Pancreas (tissue), 10 donors: ENCODE results near the gene CNR2. TPM values are rescaled to one million over a fixed set of nuclear protein-coding genes. Genes with fewer than 3 reads are reported as not detected.
"Not testable (repeated sequence)": the region's sequence is repeated elsewhere in the genome, so short reads cannot be mapped to it uniquely, and the experiment has no call there.

Experiments
- ATAC-seq, 4 donors: fragments of 200-7000 bp; cut with Tn5 transposase; one replicate each; pipeline versions ENCODE4 v1.8.0 to v1.9.1; 2020; ENCODE audit warnings: mild to moderate bottlenecking in 4 of 4, moderate library complexity in 4 of 4
- DNase-seq, 6 donors: peaks; one replicate each; pipeline ENCODE4 v3.0.0-alpha.2; 2020
- FAIRE-seq: peaks from 2 replicates; lab custom pipeline; 2012; peaks lifted over from hg19 to GRCh38; lab: Jason Lieb, UNC
- H3K27ac ChIP-seq, 4 donors: fragments of 200-600 bp; sonication (generic); 1 replicate in 3 of 4; 2 replicates in 1 of 4; pipeline versions ENCODE4 v1.5.0 to v1.8.0; 2020
- H3K27me3 ChIP-seq, 4 donors: fragments of 200-600 bp; one replicate each; pipeline ENCODE4 v1.8.0; 2021
- H3K36me3 ChIP-seq, 3 donors: fragments of 200-600 bp; sonication (generic) in 1 of 3; one replicate each; pipeline versions ENCODE4 v1.5.0 to v1.8.0; 2020 to 2021
- H3K4me1 ChIP-seq, 3 donors: fragments of 200-600 bp; one replicate each; pipeline ENCODE4 v1.8.0; 2021
- H3K4me3 ChIP-seq, 4 donors: fragments of 200-600 bp; sonication (generic) in 2 of 4; one replicate each; pipeline versions ENCODE4 v1.5.0 to v1.8.0; 2020 to 2021
- H3K9me3 ChIP-seq, 4 donors: fragments of 200-600 bp; one replicate each; pipeline ENCODE4 v1.8.0; 2021
- CTCF ChIP-seq, 4 donors: fragments of 200-600 bp; sonication (generic) in 3 of 4; IDR thresholded peaks; one replicate each; pipeline versions ENCODE4 v1.5.0 to v1.8.0; 2021; ENCODE audit warnings: antibody characterized with exemption in 4 of 4
- WGBS, 2 donors: extraction: QIAGEN DNeasy Blood & Tissue Kit; methylation state at CpG; one replicate each; pipeline ENCODE4 v1.1.7; 2013; 5-methylcytosine and 5-hydroxymethylcytosine counted together
- intact Hi-C, 3 donors: fragments of 100-400 bp; cut with DNase I; formaldehyde crosslinking; loops; one replicate each; pipeline versions ENCODE4 v1.11.1 to v1.14.2; 2022
- polyA plus RNA-seq, 2 donors: library from polyadenylated mRNA; stranded (reverse); fragments of 200-250 nt; gene quantifications; one replicate each; pipeline ENCODE4 v1.2.3, GENCODE V29; 2013
- total RNA-seq, 6 donors: library from RNA; stranded (reverse); fragmentation: NEBNext Ultra II Directional in 4 of 6; extraction: Animal tissue kit (Norgen Biotek cat#: 25700) in 4 of 6; gene quantifications; one replicate each; pipeline versions ENCODE4 v1.2.1 to v1.2.4, GENCODE V29; 2021 to 2023
- donor health status: healthy with polysubstance abuse.
- donor health status: DM: no; HTN: no; CAD: no; lungs with moderate emphysema.
- donor health status: DM: no; HTN: no; CAD: no.
- donor health status: control.
- donor health status: control.
- donor health status: Bipolar disorder and iron deficiency.
- donor health status: DM: yes; HTN: yes; CAD: no.
- donor health status: DM: no; HTN: no; CAD: no.
- donor health status: DM: no; HTN: no; CAD: no.
- donor health status: DM: yes; HTN: yes; CAD: no.

Gene CNR2
- total RNA-seq, result not detected
- not detected for polyA plus RNA-seq

GRCh38 chr1:23913212-23913880 is at the start of gene CNR2:
CNR2 (minus strand) TSS chr1:23913362; CDS start chr1:23875617, 37,745 bp downstream.
- H3K4me1 ChIP-seq, result no peaks in the 10 kb centered on the region
- no peak for TF ChIP-seq CTCF (IDR thresholded peaks at IDR 0.05)
- intact Hi-C loops, result loop anchor here in 1 of 3 donors (10.0 kb wide), 1 partner anchor 139 kb away; the partner anchor contains the start of gene PITHD1
- no peak for FAIRE-seq
- H3K27me3 ChIP-seq, result no peaks in the 10 kb centered on the region
- 58 to 70% methylated on average over 7 of the region's 7 CpGs for WGBS, 2 donors
- H3K4me3 ChIP-seq, result no peak within 1 kb of the TSS
- ATAC-seq, result no peak
- DNase-seq, result no peak
- H3K9me3 ChIP-seq, result no peaks in the 10 kb centered on the region
- H3K36me3 ChIP-seq, result no peaks in the 10 kb centered on the region
- H3K27ac ChIP-seq, result no peak within 1 kb of the TSS

- no peaks in the 10 kb centered on the region for H3K36me3 ChIP-seq
- H3K4me3 ChIP-seq, result peak overlapping the region; percentile 53 to 70 (median 62)
- H3K9me3 ChIP-seq, result no peaks in the 10 kb centered on the region
- ATAC-seq, result no peak
- H3K27ac ChIP-seq, result peak overlapping the region; percentile 94 to 99 (median 98)
- no peak for FAIRE-seq
- H3K4me1 ChIP-seq, result peaks cover 28 to 59% (median 49%) of the 10 kb centered on the region in 3 donors
- no peaks in the 10 kb centered on the region for H3K27me3 ChIP-seq
- intact Hi-C loops, result no loop called here
- 0 to 1% methylated on average over 15 of the region's 15 CpGs for WGBS, 2 donors
- no peak for DNase-seq
- TF ChIP-seq CTCF (IDR thresholded peaks at IDR 0.05), result no peak
Measured at GRCh38 chr1:23960291-23961020, 47.3 kb upstream of the CNR2 start.

GRCh38 chr1:23959461-23960290 is 46.5 kb upstream of the CNR2 start, which contains the start of gene PNRC2:
PNRC2 (plus strand) TSS chr1:23959828; CDS start chr1:23961458, 1,630 bp downstream.
- no peaks in the 10 kb centered on the region for H3K36me3 ChIP-seq
- intact Hi-C loops, result loop anchor here in 2 of 3 donors (10.0 kb wide), 1 partner anchor 65 kb away; no protein-coding TSS in a partner anchor
- H3K9me3 ChIP-seq, result no peaks in the 10 kb centered on the region
- ATAC-seq (peak; percentile 88 to 95 (median 92)), FAIRE-seq (no peak), DNase-seq (peak; percentile 95 to 98 (median 96))
- peak within 1 kb of the TSS; percentile 94 to 99 (median 98) for H3K27ac ChIP-seq
- 0% methylated on average over 74 to 84 of the region's 84 CpGs for WGBS, 2 donors
- H3K4me1 ChIP-seq, result peaks cover 30 to 60% (median 42%) of the 10 kb centered on the region in 3 donors
- no peaks in the 10 kb centered on the region for H3K27me3 ChIP-seq
- no peak for TF ChIP-seq CTCF (IDR thresholded peaks at IDR 0.05)
- peak within 1 kb of the TSS; percentile 53 to 70 (median 62) for H3K4me3 ChIP-seq

GRCh38 chr1:23958810-23959460 is 45.8 kb upstream of the CNR2 start:
- intact Hi-C loops, result loop anchor here in 2 of 3 donors (10.0 kb wide), 1 partner anchor 66 kb away; no protein-coding TSS in a partner anchor
- Histone ChIP-seq H3K4me3 (peak overlapping the region; percentile 53 to 70 (median 62)), H3K4me1 (peaks cover 30 to 55% (median 34%) of the 10 kb centered on the region in 3 donors), H3K27ac (peak overlapping the region; percentile 94 to 99 (median 98)), H3K36me3 (no peaks in the 10 kb centered on the region), H3K9me3 (no peaks in the 10 kb centered on the region), H3K27me3 (no peaks in the 10 kb centered on the region)
- DNase-seq (peak in 5 of 6 donors; percentile 65 to 85 (median 72)), ATAC-seq (peak; percentile 38 to 70 (median 62)), FAIRE-seq (no peak)
- 1 to 2% methylated on average over 27 to 30 of the region's 30 CpGs for WGBS, 2 donors
- no peak for TF ChIP-seq CTCF (IDR thresholded peaks at IDR 0.05)

- peak overlapping the region; percentile 94 to 99 (median 98) for H3K27ac ChIP-seq
- DNase-seq, H3K27me3 ChIP-seq, H3K36me3 ChIP-seq, FAIRE-seq, ATAC-seq, H3K9me3 ChIP-seq: not testable (repeated sequence)
- H3K4me1 ChIP-seq, result peaks cover 29 to 51% (median 37%) of the 10 kb centered on the region in 3 donors
- WGBS, 2 donors, result 40 to 51% methylated on average over 19 of the region's 19 CpGs
- peak overlapping the region in 2 of 4 donors; percentile 65 to 70 for H3K4me3 ChIP-seq
- intact Hi-C loops, result loop anchor here in 2 of 3 donors (10.0 kb wide), 1 partner anchor 67 kb away; no protein-coding TSS in a partner anchor
Measured at GRCh38 chr1:23958040-23958809, 45.1 kb upstream of the CNR2 start.
